Lung (tissue), 12 donors: ENCODE measurements around the gene HOXB3. TPM values are rescaled to one million over a fixed set of nuclear protein-coding genes. Genes with fewer than 3 reads are reported as not detected.

ENCODE experiments used
- ATAC-seq: fragments of 200-7000 bp; cut with Tn5 transposase; one replicate; pipeline ENCODE4 v1.9.1; 2020; ENCODE audit warnings: moderate number of reproducible peaks; ENCODE audit not compliant: insufficient read depth, low FRiP score
- DNase-seq, 3 donors: peaks; one replicate each; pipeline ENCODE4 v3.0.0-alpha.2; 2013 to 2017
- H3K27ac ChIP-seq, 2 donors: one replicate each; pipeline ENCODE4 v1.5.1; 2013; ENCODE audit warnings: mild to moderate bottlenecking in 2 of 2, moderate library complexity in 2 of 2, control low read depth in 1 of 2, inconsistent platforms in 1 of 2, low read depth in 1 of 2, low read length in 1 of 2
- H3K27me3 ChIP-seq, 3 donors: one replicate each; pipeline ENCODE4 v1.5.1; 2013; ENCODE audit warnings: low read length in 2 of 3; ENCODE audit not compliant: control insufficient read depth in 3 of 3, insufficient read depth in 3 of 3
- H3K36me3 ChIP-seq, 4 donors: one replicate each; pipeline ENCODE4 v1.5.1; 2013; ENCODE audit warnings: low read length in 4 of 4, mild to moderate bottlenecking in 1 of 4, moderate library complexity in 1 of 4; ENCODE audit not compliant: control insufficient read depth in 4 of 4, insufficient read depth in 4 of 4
- H3K4me1 ChIP-seq, 5 donors: one replicate each; pipeline ENCODE4 v1.5.1; 2013; ENCODE audit warnings: low read length in 5 of 5, mild to moderate bottlenecking in 2 of 5, moderate library complexity in 1 of 5; ENCODE audit not compliant: control insufficient read depth in 5 of 5, insufficient read depth in 5 of 5
- H3K4me3 ChIP-seq: one replicate; pipeline ENCODE4 v1.5.1; 2013; ENCODE audit warnings: mild to moderate bottlenecking, control low read depth, moderate library complexity
- H3K9ac ChIP-seq, 2 donors: one replicate each; pipeline ENCODE4 v1.5.1; 2013; ENCODE audit warnings: low read length in 2 of 2, control low read depth in 1 of 2; ENCODE audit not compliant: insufficient read depth in 1 of 2
- H3K9me3 ChIP-seq, 4 donors: one replicate each; pipeline ENCODE4 v1.5.1; 2013; ENCODE audit warnings: low read length in 3 of 4, mild to moderate bottlenecking in 1 of 4, moderate library complexity in 1 of 4; ENCODE audit not compliant: control insufficient read depth in 4 of 4, insufficient read depth in 3 of 4
- WGBS, 2 donors: extraction: QIAGEN DNeasy Blood & Tissue Kit; methylation state at CpG; one replicate each; pipeline ENCODE4 v1.1.7; 2013; 5-methylcytosine and 5-hydroxymethylcytosine counted together
- polyA plus RNA-seq, 2 donors: library from polyadenylated mRNA; stranded (reverse); fragments of 200-250 nt; gene quantifications; one replicate each; pipeline ENCODE4 v1.2.1, GENCODE V29; 2013
- total RNA-seq, 2 donors: library from RNA; depleted of rRNA in 1 of 2; stranded (reverse); fragments of >200 nt in 1 of 2; gene quantifications; one replicate each; pipeline ENCODE4 v1.2.1, GENCODE V29; 2014 to 2021
- TF ChIP-seq, protein P1 (sequence below): IDR thresholded peaks from 2 replicates; pipeline ENCODE4 v1.5.1; 2012; ENCODE audit warnings: mild to moderate bottlenecking; ENCODE audit errors: control extremely low read depth, extremely low read depth
- donor health status: control.
- donor health status: control.
- donor health status: Bipolar disorder and iron deficiency.
- donor health status: healthy.
- donor health status: DM: yes; HTN: yes; CAD: no.

Gene HOXB3
- total and polyA plus RNA-seq, 4 donors, result 1.9 to 21.1 (median 6.7) TPM

- no peak for ATAC-seq
- no peak overlapping the region for H3K27ac ChIP-seq
- peak overlapping the region in 1 of 2 donors; percentile 75 for H3K9ac ChIP-seq
- H3K4me1 ChIP-seq, result peaks cover 0 to 43% (median 18%) of the 10 kb centered on the region in 5 donors
- no peaks in the 10 kb centered on the region for H3K36me3 ChIP-seq
- 15 to 19% methylated on average over 57 to 59 of the region's 59 CpGs for WGBS, 2 donors
- DNase-seq, result peak; percentile 45 to 65 (median 55)
- H3K27me3 ChIP-seq, result peaks cover 0 to 66% (median 3%) of the 10 kb centered on the region in 3 donors
- no peak overlapping the region for H3K4me3 ChIP-seq
- TF ChIP-seq, protein P1, sequence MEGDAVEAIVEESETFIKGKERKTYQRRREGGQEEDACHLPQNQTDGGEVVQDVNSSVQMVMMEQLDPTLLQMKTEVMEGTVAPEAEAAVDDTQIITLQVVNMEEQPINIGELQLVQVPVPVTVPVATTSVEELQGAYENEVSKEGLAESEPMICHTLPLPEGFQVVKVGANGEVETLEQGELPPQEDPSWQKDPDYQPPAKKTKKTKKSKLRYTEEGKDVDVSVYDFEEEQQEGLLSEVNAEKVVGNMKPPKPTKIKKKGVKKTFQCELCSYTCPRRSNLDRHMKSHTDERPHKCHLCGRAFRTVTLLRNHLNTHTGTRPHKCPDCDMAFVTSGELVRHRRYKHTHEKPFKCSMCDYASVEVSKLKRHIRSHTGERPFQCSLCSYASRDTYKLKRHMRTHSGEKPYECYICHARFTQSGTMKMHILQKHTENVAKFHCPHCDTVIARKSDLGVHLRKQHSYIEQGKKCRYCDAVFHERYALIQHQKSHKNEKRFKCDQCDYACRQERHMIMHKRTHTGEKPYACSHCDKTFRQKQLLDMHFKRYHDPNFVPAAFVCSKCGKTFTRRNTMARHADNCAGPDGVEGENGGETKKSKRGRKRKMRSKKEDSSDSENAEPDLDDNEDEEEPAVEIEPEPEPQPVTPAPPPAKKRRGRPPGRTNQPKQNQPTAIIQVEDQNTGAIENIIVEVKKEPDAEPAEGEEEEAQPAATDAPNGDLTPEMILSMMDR, result no peak
- H3K9me3 ChIP-seq, result no peaks in the 10 kb centered on the region
Measured at GRCh38 chr17:48526608-48527546, 63.2 kb downstream of the HOXB3 start.

DNA sequence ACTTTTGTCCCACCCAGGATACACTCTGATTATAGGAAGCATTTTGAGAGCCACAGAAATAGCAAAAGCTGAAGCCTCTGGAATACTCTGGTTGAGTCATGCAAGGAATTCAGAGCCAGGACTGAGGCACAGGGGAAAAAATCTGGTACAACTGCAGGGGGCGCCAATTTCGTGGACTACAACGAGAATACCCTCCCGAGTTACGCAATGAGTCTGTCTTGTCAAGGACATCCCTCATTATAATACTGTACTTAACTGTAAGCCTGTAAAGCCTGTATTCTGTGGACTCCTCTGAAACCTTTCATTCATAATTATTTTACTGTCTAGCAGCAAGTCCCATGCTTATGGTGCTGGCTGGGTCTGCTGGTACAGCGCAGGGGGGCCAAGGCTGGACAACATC lies 67.0 kb downstream of the HOXB3 start:
- no peak overlapping the region for H3K4me3 ChIP-seq
- H3K4me1 ChIP-seq, result peaks cover 0 to 38% (median 13%) of the 10 kb centered on the region in 5 donors
- peaks cover 2 to 55% (median 3%) of the 10 kb centered on the region in 3 donors for H3K27me3 ChIP-seq
- ATAC-seq, result no peak
- H3K36me3 ChIP-seq, result no peaks in the 10 kb centered on the region
- DNase-seq, result peak in 1 of 3 donors; percentile 45
- no peaks in the 10 kb centered on the region for H3K9me3 ChIP-seq
- WGBS, 2 donors, result 63 to 81% methylated on average over 6 of the region's 6 CpGs
- TF ChIP-seq, protein P1, result no peak
- H3K9ac ChIP-seq, result no peak overlapping the region
- H3K27ac ChIP-seq, result no peak overlapping the region

DNA sequence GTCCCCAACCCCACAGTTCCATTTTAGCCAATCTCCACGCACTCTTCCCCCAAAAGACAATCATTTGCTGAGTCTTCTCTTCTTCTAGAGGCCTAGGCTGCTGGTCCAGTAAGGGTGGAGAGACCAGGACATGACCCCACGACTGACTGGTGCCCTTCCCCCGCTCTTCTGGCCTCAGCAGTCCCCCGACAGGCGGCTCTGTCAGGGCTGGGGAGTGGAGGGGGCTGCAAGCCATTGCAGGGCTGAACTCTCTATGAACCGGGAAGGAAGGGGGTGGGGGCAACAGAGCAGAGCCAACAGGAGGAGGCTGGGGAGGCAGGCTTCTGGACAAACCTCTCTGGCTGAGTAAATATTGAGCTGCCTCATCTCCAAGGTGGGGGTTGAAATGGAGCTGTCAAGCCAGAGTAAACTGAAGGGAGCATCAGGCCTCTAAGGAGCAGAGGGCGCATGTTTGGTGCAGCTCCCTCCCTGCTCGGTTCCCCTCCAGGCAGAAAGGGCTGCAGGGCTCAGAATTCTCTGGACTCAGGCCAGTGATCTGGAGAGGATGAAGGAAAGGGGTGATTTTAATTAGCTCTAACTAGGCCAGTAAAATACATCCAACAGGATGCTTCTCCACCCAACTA lies 67.9 kb downstream of the HOXB3 start:
- H3K27me3 ChIP-seq, result peaks cover 3 to 58% (median 3%) of the 10 kb centered on the region in 3 donors
- TF ChIP-seq, protein P1, result no peak
- peaks cover 0 to 30% (median 13%) of the 10 kb centered on the region in 5 donors for H3K4me1 ChIP-seq
- no peaks in the 10 kb centered on the region for H3K36me3 ChIP-seq
- H3K9me3 ChIP-seq, result no peaks in the 10 kb centered on the region
- ATAC-seq (no peak), DNase-seq (peak; percentile 86 to 91 (median 87))
- H3K4me3 ChIP-seq, result no peak overlapping the region
- WGBS, 2 donors, result 31 to 51% methylated on average over 8 of the region's 8 CpGs
- no peak overlapping the region for H3K27ac ChIP-seq
- H3K9ac ChIP-seq, result no peak overlapping the region
